Natural killer cell (primary cell): ENCODE results near the gene CTF1. TPM values are rescaled to one million over a fixed set of nuclear protein-coding genes. Genes with fewer than 3 reads are reported as not detected.

Experiments
- ATAC-seq, 3 donors: fragments of 150-1000 bp in 2 of 3; fragments of 200-7000 bp in 1 of 3; cut with Tn5 transposase; 1 replicate in 1 of 3; 2 replicates in 2 of 3; pipeline ENCODE4 v1.10.0; 2021; ENCODE audit warnings: mild to moderate bottlenecking in 2 of 3, moderate library complexity in 2 of 3
- DNase-seq, 2 donors: peaks; one replicate each; pipeline versions ENCODE4 v3.0.0 to v3.0.0-alpha.2; 2013 to 2021; ENCODE audit warnings: mixed read lengths in 1 of 2
- H3K27ac ChIP-seq: one replicate; pipeline ENCODE4 v1.5.1; 2013; ENCODE audit warnings: mild to moderate bottlenecking, low read length
- H3K27me3 ChIP-seq: one replicate; pipeline ENCODE4 v1.6.1; 2013; ENCODE audit warnings: low read length; ENCODE audit not compliant: control insufficient read depth, insufficient read depth
- H3K36me3 ChIP-seq: one replicate; pipeline ENCODE4 v1.6.1; 2013; ENCODE audit warnings: low read length; ENCODE audit not compliant: control insufficient read depth, insufficient read depth
- H3K4me1 ChIP-seq: one replicate; pipeline ENCODE4 v1.6.1; 2013; ENCODE audit warnings: low read length; ENCODE audit not compliant: control insufficient read depth, insufficient read depth
- H3K4me3 ChIP-seq: one replicate; pipeline ENCODE4 v1.5.1; 2013; ENCODE audit warnings: low read length
- H3K9me3 ChIP-seq: one replicate; pipeline ENCODE4 v1.6.1; 2013; ENCODE audit warnings: low read length; ENCODE audit not compliant: control insufficient read depth, insufficient read depth
- H3K27ac Mint-ChIP-seq, 2 donors: one replicate each; pipeline ENCODE4 v1.8.0; 2022; ENCODE audit warnings: mild to moderate bottlenecking in 2 of 2, mixed read lengths in 2 of 2, moderate library complexity in 1 of 2
- H3K27me3 Mint-ChIP-seq, 2 donors: one replicate each; pipeline ENCODE4 v1.8.0; 2022; ENCODE audit warnings: low read depth in 2 of 2, mixed read lengths in 2 of 2
- H3K36me3 Mint-ChIP-seq: one replicate; pipeline ENCODE4 v1.8.0; 2022; ENCODE audit warnings: mixed read lengths
- H3K4me1 Mint-ChIP-seq, 2 donors: one replicate each; pipeline ENCODE4 v1.8.0; 2022; ENCODE audit warnings: mixed read lengths in 2 of 2
- H3K4me3 Mint-ChIP-seq: one replicate; pipeline ENCODE4 v1.8.0; 2022; ENCODE audit warnings: mild to moderate bottlenecking, moderate library complexity, mixed read lengths
- H3K9me3 Mint-ChIP-seq, 2 donors: one replicate each; pipeline ENCODE4 v1.8.0; 2022; ENCODE audit warnings: mixed read lengths in 2 of 2
- WGBS: methylation state at CpG from one replicate; pipeline ENCODE4 v1.1.7; 2013; ENCODE audit warnings: missing lambda C conversion rate; ENCODE audit not compliant: insufficient coverage; 5-methylcytosine and 5-hydroxymethylcytosine counted together
- intact Hi-C: fragments of 100-400 bp; cut with micrococcal nuclease; formaldehyde crosslinking; loops from one replicate; pipeline ENCODE4 v1.14.2; 2022
- total RNA-seq, 4 donors: library from RNA; stranded (reverse); fragments of 120-200 nt in 1 of 4; gene quantifications; one replicate each; pipeline versions ENCODE4 v1.2.3 to v1.2.4, GENCODE V29; 2013 to 2022
- TF ChIP-seq, protein P1 (sequence below): fragments of 200-600 bp; IDR thresholded peaks from one replicate; pipeline ENCODE4 v1.8.0; 2022; ENCODE audit warnings: antibody characterized with exemption

The CTF1 gene
- total RNA-seq, 3 donors from 2014 or later (not counting 1 experiment from before 2014, with no cell fraction given): 0.45 to 0.60 (median 0.47) TPM

DNA sequence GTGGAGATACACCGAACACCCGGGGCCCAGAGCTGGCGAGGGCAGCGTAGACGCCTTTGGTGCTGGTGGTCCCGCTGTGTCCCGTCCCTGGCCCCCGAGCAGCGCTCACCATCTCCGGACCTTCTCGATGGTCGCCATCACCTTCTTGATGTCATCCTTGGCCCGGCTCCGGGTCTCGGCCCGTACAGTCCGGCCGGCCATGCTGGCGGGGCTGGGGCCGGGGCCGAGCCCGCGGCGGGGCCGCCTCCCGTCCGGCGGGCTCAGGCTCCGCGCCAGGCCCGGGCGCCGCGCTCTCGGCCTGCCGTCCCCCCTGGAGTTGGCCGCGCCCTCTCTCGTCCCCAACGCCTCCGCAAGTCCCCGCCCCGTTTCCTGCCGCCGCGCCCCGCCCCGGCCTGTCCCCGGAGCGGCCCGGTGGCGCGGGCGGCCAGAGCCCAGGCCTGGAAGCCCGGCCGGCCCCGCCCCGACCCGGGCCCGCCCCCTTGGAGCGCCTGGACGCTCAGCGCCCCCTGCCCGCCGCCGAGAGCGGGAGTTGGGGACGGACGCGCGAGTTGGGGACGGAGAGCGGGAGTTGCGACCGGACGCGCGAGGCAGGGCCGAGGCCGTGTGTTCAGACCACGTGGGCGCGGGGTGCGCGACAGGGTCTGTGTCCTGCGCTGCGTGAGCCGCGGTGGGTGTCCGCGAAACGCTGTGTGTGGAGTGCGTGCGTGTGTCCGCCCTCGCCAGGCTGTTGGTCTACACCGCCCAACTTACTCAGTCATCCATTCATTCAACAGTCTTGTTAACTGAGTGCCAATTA lies 2.5 kb upstream of the CTF1 start, which contains the start of gene BCL7C:
TSS of gene BCL7C (minus strand) at position 334 of the 796 bp plus-strand sequence. CDS start at position 201, 133 bp downstream.
- under 1% methylated on average over 97 of the region's 97 CpGs for WGBS
- H3K27ac ChIP-seq: peak within 1 kb of the TSS; percentile 72
- H3K4me1 ChIP-seq: peaks cover 42% of the 10 kb centered on the region
- H3K4me3 ChIP-seq: peak within 1 kb of the TSS; percentile 62
- intact Hi-C loops: no loop called here
- Mint-ChIP-seq H3K4me1 (peaks cover 24 to 51% of the 10 kb centered on the region in 2 donors), H3K4me3 (peak within 1 kb of the TSS; percentile 89), H3K36me3 (no peaks in the 10 kb centered on the region), H3K27ac (peak within 1 kb of the TSS; percentile 81 to 93), H3K27me3 (no peaks in the 10 kb centered on the region), H3K9me3 (no peaks in the 10 kb centered on the region)
- peaks cover 6% of the 10 kb centered on the region for H3K36me3 ChIP-seq
- H3K9me3 ChIP-seq: no peaks in the 10 kb centered on the region
- DNase-seq (peak; percentile 74 to 84), ATAC-seq (peak; percentile 83 to 93 (median 84))
- TF ChIP-seq, protein P1, sequence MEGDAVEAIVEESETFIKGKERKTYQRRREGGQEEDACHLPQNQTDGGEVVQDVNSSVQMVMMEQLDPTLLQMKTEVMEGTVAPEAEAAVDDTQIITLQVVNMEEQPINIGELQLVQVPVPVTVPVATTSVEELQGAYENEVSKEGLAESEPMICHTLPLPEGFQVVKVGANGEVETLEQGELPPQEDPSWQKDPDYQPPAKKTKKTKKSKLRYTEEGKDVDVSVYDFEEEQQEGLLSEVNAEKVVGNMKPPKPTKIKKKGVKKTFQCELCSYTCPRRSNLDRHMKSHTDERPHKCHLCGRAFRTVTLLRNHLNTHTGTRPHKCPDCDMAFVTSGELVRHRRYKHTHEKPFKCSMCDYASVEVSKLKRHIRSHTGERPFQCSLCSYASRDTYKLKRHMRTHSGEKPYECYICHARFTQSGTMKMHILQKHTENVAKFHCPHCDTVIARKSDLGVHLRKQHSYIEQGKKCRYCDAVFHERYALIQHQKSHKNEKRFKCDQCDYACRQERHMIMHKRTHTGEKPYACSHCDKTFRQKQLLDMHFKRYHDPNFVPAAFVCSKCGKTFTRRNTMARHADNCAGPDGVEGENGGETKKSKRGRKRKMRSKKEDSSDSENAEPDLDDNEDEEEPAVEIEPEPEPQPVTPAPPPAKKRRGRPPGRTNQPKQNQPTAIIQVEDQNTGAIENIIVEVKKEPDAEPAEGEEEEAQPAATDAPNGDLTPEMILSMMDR: no peak
- no peaks in the 10 kb centered on the region for H3K27me3 ChIP-seq

DNA sequence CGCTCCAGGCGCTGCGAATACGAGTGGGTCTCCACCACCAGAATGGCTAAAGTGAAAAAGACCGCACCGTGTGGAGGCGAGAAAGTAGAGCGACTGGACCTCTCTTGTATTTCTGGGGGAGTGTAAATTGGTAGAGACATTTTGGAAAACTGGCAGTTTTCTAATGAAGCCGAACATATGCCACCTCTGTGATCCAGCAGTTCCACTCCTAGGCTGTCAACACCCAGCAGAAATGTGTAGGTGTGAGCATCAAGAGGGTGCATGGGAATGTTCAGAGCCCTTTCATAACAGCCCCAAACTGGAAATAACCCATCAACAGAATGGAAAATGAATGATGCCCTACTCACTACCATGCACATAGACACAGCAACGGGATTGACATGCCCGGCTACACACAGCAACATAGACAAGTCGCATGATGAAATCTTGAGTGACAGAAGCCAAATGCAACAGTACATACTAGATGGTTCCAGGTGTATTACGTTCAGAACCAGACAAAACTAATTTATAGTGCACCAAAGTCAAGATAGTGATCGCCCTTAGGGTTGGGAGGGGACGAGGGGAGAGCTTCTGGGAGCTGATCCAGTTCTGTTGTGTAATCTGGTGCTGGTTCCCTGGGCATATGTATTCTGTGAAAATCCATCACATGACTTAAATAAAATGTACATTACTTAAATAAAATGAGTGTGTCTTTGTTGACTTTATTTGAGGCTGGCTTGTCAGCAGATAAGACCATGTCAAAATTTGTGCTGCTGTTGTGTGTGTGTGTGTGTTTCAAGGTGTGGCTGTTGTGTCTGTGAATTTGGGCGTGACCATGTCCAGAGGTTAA lies 1.7 kb upstream of the CTF1 start:
- Histone ChIP-seq H3K36me3 (no peaks in the 10 kb centered on the region), H3K27me3 (no peaks in the 10 kb centered on the region), H3K27ac (peak overlapping the region; percentile 72), H3K4me3 (peak overlapping the region; percentile 15), H3K4me1 (peaks cover 42% of the 10 kb centered on the region), H3K9me3 (no peaks in the 10 kb centered on the region)
- H3K27me3 Mint-ChIP-seq: no peaks in the 10 kb centered on the region
- peaks cover 23 to 50% of the 10 kb centered on the region in 2 donors for H3K4me1 Mint-ChIP-seq
- 71% methylated on average over 16 of the region's 16 CpGs for WGBS
- H3K9me3 Mint-ChIP-seq: no peaks in the 10 kb centered on the region
- peak overlapping the region; percentile 82 for H3K4me3 Mint-ChIP-seq
- ATAC-seq (no peak), DNase-seq (peak in 1 of 2 donors; percentile 51)
- H3K27ac Mint-ChIP-seq: peak overlapping the region; percentile 81 to 93
- no peaks in the 10 kb centered on the region for H3K36me3 Mint-ChIP-seq
- intact Hi-C loops: no loop called here
- TF ChIP-seq, protein P1: no peak

DNA sequence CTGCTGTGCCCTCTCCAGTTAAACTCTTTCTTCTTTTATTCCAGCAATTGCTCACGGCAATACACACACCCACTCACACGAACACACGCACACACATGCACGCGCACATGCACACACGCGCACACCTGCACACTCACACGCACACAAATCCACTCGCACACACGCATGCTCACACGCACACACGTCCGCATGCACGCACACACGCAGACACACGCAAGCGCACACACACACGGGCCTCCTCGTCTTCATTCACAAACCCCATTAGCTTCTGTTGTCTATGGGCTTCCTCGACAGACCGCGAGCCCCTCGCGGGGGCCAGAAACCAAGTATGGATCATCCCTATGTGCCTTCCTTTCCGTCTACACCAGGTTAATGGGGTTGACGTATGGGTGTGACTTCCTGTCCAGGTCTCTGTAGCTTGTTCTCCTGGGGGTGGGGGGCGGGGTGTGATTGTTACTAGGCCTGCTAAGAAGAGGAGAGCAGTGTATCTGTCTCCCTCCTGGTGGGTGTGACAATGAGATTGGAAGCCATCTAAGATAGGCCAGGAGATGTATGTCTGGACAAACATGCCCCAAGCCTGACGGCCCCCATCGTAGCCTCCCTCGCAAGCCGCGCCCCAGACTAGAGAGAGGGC lies 670 bp upstream of the CTF1 start:
- 84% methylated on average over 27 of the region's 32 CpGs for WGBS
- H3K27me3 Mint-ChIP-seq: no peaks in the 10 kb centered on the region
- H3K4me1 ChIP-seq: peaks cover 42% of the 10 kb centered on the region
- H3K36me3 ChIP-seq: no peaks in the 10 kb centered on the region
- TF ChIP-seq, protein P1: no peak
- H3K36me3 Mint-ChIP-seq: no peaks in the 10 kb centered on the region
- no peak overlapping the region for H3K4me3 ChIP-seq
- no peaks in the 10 kb centered on the region for H3K27me3 ChIP-seq
- no peak overlapping the region for H3K27ac ChIP-seq
- no peak for ATAC-seq
- H3K4me3 Mint-ChIP-seq: peak overlapping the region; percentile 21
- no peaks in the 10 kb centered on the region for H3K9me3 Mint-ChIP-seq
- peaks cover 23 to 50% of the 10 kb centered on the region in 2 donors for H3K4me1 Mint-ChIP-seq
- intact Hi-C loops: no loop called here
- H3K27ac Mint-ChIP-seq: peak overlapping the region; percentile 81 to 93
- peak in 1 of 2 donors; percentile 54 for DNase-seq
- no peaks in the 10 kb centered on the region for H3K9me3 ChIP-seq
